ENCODE measurements around the gene COLGALT1.

DNA sequence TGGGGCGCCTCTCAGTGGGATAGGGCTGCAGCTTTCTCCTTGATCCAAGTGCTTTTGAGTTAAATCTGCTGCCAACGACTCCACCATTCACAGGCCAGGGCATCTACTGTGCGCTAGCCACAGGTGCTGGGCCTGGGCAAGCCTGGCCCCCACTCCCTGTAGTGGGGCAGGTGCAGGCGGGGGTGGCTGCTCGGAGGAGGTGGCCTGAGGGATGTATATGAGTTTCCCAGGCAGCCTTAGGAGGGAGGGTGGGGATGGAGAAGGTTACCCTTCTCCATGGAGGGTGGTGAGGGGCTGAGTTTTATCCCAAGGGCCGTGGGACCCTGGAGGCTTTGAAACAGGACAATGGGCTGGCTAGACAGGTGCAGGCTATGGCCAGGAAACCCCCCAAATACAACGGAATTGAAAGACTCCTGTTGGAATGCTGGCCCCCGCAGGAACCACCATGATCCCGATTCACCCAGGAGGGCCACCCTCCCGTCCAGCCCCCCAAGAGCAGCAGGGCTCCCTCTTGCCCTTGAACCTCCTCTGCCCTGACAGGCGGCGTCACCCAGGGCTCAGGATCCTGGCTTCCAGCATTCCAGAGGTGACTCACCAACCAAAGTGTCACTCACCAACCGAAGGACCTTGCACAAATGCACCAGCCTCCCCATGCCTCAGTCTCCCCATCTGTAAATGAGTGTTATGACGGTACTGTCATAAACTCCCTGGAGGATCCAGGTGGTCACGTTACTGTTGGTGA, 39.9 kb upstream of the COLGALT1 start:
- TF ChIP-seq YY1 (IDR thresholded peaks at IDR 0.05; ENCODE audit: insufficient read depth, insufficient read length) (no peak), ZNF274 (IDR thresholded peaks at IDR 0.05; ENCODE audit: low read depth, low read length) (no peak), SUZ12 (IDR thresholded peaks at IDR 0.05; ENCODE audit: extremely low read depth, insufficient read depth, insufficient read length) (no peak)

All from NT2/D1 (cell line).